ENCODE measurements around the gene NTF3.

Gene NTF3

DNA sequence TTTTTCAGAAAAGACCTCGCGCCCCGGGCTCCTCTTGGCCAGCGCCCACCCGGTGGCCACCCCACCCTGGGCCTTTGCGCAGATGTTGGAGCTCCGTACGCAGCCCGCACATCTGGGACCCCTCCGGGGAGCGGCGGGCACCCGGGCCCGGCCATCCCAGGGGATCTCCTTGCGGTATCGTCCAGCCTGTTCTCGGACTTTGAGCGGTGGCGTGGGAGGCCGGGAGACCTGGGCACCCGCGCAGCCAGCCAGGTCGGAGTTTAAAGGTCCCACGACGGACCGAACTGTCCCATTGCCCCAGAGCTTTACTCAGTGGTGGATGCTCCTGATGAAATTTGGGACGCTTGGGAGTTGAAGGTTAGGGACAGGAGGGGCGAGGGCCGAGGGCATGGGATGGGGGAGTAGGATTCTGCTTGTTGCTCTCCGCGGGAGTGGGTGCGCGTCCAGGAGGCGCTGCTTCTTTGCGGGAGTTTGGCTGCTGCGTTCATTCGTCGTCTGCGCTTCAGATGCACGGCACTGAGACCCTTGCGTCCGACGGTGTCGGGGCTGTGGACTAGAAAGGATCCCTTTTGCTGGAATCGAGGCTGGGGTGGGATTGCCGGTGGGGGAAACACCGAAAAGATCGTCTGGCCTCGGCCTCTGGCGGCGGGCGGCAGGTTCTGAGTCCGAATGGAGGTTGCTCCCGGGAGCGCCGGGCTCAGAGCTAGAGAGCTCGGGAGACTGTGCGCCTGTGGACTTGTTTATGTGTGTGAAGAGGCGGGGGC is 1.4 kb downstream of the NTF3 start:
- peak overlapping the region; percentile 95 for H3K4me3 ChIP-seq (ENCODE audit: low read length)
- DNase-seq (ENCODE audit: low read depth), result peak; percentile 45

GRCh38 chr12:5433845-5434646 is 2.1 kb downstream of the NTF3 start:
- no peak for TF ChIP-seq CTCF (conservative IDR thresholded peaks at IDR 0.05; ENCODE audit: low read length)

More for the DNA sequence above, 1.4 kb downstream of the NTF3 start:
- no peak; the same call in 1 of the 2 replicates for TF ChIP-seq CTCF (conservative IDR thresholded peaks at IDR 0.05; ENCODE audit: low read length)

DNA sequence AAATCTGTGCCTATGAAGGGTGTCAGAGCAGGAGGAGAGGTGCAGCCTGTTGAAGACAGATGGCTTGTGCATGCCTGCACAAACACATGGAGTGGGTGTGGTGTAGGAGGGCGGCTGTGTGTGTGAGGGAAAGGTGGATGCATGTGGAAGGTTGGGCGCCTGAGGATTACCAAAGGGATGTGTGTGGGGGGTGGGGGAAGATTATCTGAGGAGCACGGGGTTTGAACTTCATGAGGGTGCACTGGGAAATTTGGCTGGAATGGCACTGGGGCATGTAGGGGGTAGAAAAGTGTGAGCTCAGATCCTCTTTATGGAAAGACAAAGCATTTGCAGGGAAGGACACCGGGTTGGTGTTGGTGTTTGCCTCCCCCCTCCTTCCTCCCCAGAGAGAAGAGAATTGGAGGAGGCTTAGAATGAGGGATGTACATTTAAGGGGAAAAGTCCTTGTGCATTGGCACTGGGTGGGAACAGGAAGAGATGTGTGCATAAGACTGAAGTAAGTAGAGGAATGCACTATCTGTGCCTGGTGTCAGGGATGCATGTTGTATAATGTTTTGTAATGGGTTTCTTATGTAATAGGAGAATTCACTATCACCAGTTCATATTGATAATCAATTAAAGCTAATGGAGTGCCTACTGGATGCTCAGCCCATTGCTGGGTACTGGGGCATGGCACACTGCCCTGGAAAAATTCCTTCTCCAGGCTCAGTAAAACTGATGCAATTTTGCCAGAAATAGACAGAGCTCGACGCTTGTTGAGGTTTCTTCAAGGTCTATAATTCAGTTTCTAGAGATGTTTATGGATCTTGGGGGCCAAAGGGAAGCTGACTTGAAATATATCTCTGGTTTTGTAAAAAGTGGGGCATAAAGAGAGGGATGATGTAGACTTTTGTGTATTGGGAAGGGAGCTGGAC is 3.0 kb downstream of the NTF3 start:
- H3K4me3 ChIP-seq (ENCODE audit: low read length), result peak overlapping the region; percentile 95
- TF ChIP-seq CTCF (conservative IDR thresholded peaks at IDR 0.05; ENCODE audit: low read length), result no peak
- peak; percentile 61 for DNase-seq (ENCODE audit: low read depth)

More at GRCh38 chr12:5433845-5434646, 2.1 kb downstream of the NTF3 start:
- peak overlapping the region; percentile 95 for H3K4me3 ChIP-seq (ENCODE audit: low read length)
- no peak for DNase-seq (ENCODE audit: low read depth)

GRCh38 chr12:5437182-5437583 is 5.3 kb downstream of the NTF3 start:
- DNase-seq (ENCODE audit: low read depth), result no peak
- TF ChIP-seq CTCF (conservative IDR thresholded peaks at IDR 0.05; ENCODE audit: low read length), result no peak
- no peak overlapping the region for H3K4me3 ChIP-seq (ENCODE audit: low read length)

- no peak for TF ChIP-seq CTCF (conservative IDR thresholded peaks at IDR 0.05; ENCODE audit: low read length)
- no peak for DNase-seq (ENCODE audit: low read depth)
- H3K4me3 ChIP-seq (ENCODE audit: low read length), result no peak overlapping the region
These were observed 5.7 kb downstream of the NTF3 start for GRCh38 chr12:5437589-5437988.

DNA sequence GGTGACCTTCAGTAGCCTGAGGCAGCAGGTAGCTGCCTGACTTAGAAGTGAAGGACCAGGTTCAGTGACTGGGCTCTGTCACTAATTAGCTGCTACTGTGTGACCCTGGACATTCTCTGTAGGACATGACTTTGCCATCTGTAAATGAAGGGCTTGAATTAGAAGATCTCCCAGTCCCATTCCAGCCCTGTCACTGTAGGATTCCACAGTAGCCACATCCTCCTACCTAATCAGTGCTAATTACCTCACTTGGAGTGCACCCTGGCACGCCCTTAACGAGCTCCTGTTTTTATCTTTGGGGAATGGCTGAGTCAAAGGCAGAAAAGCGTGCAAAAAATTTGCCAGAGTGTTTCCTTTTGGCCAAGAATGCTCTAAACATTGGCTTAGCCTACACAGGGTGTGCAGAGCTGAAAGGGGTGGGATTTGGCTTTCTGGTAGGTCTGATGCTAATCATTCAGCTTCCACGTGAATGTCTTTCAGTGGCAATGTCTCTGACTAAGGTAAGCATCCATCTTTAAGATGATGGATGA is 6.8 kb downstream of the NTF3 start:
- no peak for TF ChIP-seq CTCF (conservative IDR thresholded peaks at IDR 0.05; ENCODE audit: low read length)
- no peak overlapping the region for H3K4me3 ChIP-seq (ENCODE audit: low read length)
- DNase-seq (ENCODE audit: low read depth), result peak; percentile 84

Data from AG10803 (cell line).